K562 (cell line): Measurements from ENCODE around the gene MLST8.

Source experiments
- TCF7L2 ChIP-seq: fragments of 150-350 bp; IDR thresholded peaks from 2 replicates; pipeline ENCODE4 v1.6.1; 2016; ENCODE audit warnings: low read depth, mild to moderate bottlenecking, low read length, moderate library complexity
- TF ChIP-seq, protein P1 (sequence below): sonication (generic); formaldehyde crosslinking; IDR thresholded peaks from 2 replicates; pipeline ENCODE4 v1.5.0; 2020; ENCODE audit warnings: missing genetic modification reagents

GRCh38 chr16:2175454-2175853, 29.8 kb upstream of the MLST8 start:
- TF ChIP-seq, protein P1, sequence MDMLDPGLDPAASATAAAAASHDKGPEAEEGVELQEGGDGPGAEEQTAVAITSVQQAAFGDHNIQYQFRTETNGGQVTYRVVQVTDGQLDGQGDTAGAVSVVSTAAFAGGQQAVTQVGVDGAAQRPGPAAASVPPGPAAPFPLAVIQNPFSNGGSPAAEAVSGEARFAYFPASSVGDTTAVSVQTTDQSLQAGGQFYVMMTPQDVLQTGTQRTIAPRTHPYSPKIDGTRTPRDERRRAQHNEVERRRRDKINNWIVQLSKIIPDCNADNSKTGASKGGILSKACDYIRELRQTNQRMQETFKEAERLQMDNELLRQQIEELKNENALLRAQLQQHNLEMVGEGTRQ (CRISPR knock-in tag) = no peak
- no peak for TF ChIP-seq TCF7L2
